HEK293 (cell line): ENCODE data around the gene NFE2L2.

Source experiments
- BCL11A ChIP-seq: fragments of 450-650 bp; formaldehyde crosslinking; IDR thresholded peaks from 2 replicates; pipeline ENCODE4 v1.5.1; 2016; ENCODE audit warnings: low read depth, missing biosample characterization, missing genetic modification characterization
- HOXC10 ChIP-seq: sonication (generic); formaldehyde crosslinking; IDR thresholded peaks from 2 replicates; pipeline ENCODE4 v1.8.1; 2023; ENCODE audit warnings: mild to moderate bottlenecking, missing genetic modification reagents
- HOXD13 ChIP-seq: sonication (generic); formaldehyde crosslinking; IDR thresholded peaks from 2 replicates; pipeline ENCODE4 v1.8.0; 2022; ENCODE audit warnings: missing genetic modification reagents, borderline replicate concordance
- OSR2 ChIP-seq: fragments of 450-650 bp; formaldehyde crosslinking; IDR thresholded peaks from 2 replicates; pipeline ENCODE4 v1.5.1; 2016; ENCODE audit warnings: missing biosample characterization, missing genetic modification characterization
- RBAK ChIP-seq: fragments of 450-650 bp; formaldehyde crosslinking; IDR thresholded peaks from 2 replicates; pipeline ENCODE4 v1.5.1; 2016; ENCODE audit warnings: missing biosample characterization, missing genetic modification characterization
- SALL2 ChIP-seq: fragments of 450-650 bp; formaldehyde crosslinking; IDR thresholded peaks from 2 replicates; pipeline ENCODE4 v1.5.0; 2017; ENCODE audit warnings: missing biosample characterization, mild to moderate bottlenecking, missing genetic modification characterization, borderline replicate concordance
- SCRT1 ChIP-seq: fragments of 450-650 bp; formaldehyde crosslinking; IDR thresholded peaks from 2 replicates; pipeline ENCODE4 v1.5.1; 2016; ENCODE audit warnings: missing biosample characterization, missing genetic modification characterization, borderline replicate concordance
- SCRT2 ChIP-seq: fragments of 450-650 bp; formaldehyde crosslinking; IDR thresholded peaks from 2 replicates; pipeline ENCODE4 v1.5.1; 2016; ENCODE audit warnings: missing biosample characterization, missing genetic modification characterization
- SP2 ChIP-seq: fragments of 450-650 bp; formaldehyde crosslinking; IDR thresholded peaks from 2 replicates; pipeline ENCODE4 v1.5.1; 2016; ENCODE audit warnings: missing biosample characterization, missing genetic modification characterization
- WT1 ChIP-seq: fragments of 450-650 bp; formaldehyde crosslinking; IDR thresholded peaks from 2 replicates; pipeline ENCODE4 v1.5.1; 2016; ENCODE audit warnings: missing biosample characterization, missing genetic modification characterization
- YY2 ChIP-seq: fragments of 450-650 bp; formaldehyde crosslinking; IDR thresholded peaks from 2 replicates; pipeline ENCODE4 v1.5.1; 2016; ENCODE audit warnings: missing biosample characterization, missing genetic modification characterization
- ZFP37 ChIP-seq: fragments of 450-650 bp; formaldehyde crosslinking; IDR thresholded peaks from 2 replicates; pipeline ENCODE4 v1.5.1; 2016; ENCODE audit warnings: missing biosample characterization, missing genetic modification characterization
- ZIC2 ChIP-seq: fragments of 450-650 bp; formaldehyde crosslinking; IDR thresholded peaks from 2 replicates; pipeline ENCODE4 v1.5.1; 2016; ENCODE audit warnings: missing biosample characterization, missing genetic modification characterization
- ZNF112 ChIP-seq: fragments of 450-650 bp; formaldehyde crosslinking; IDR thresholded peaks from 2 replicates; pipeline ENCODE4 v1.5.0; 2017; ENCODE audit warnings: missing biosample characterization, missing genetic modification characterization
- ZNF132 ChIP-seq: fragments of 450-650 bp; formaldehyde crosslinking; IDR thresholded peaks from 2 replicates; pipeline ENCODE4 v1.5.1; 2017; ENCODE audit warnings: missing biosample characterization, missing genetic modification characterization, borderline replicate concordance
- ZNF140 ChIP-seq: fragments of 450-650 bp; formaldehyde crosslinking; IDR thresholded peaks from 2 replicates; pipeline ENCODE4 v1.5.1; 2016; ENCODE audit warnings: missing biosample characterization, missing genetic modification characterization
- ZNF148 ChIP-seq: fragments of 450-650 bp; formaldehyde crosslinking; IDR thresholded peaks from 2 replicates; pipeline ENCODE4 v1.5.0; 2017; ENCODE audit warnings: missing biosample characterization, missing genetic modification characterization, borderline replicate concordance
- ZNF24 ChIP-seq: fragments of 450-650 bp; formaldehyde crosslinking; IDR thresholded peaks from 2 replicates; pipeline ENCODE4 v1.5.1; 2016; ENCODE audit warnings: missing biosample characterization, missing genetic modification characterization
- ZNF324 ChIP-seq: fragments of 450-650 bp; formaldehyde crosslinking; IDR thresholded peaks from 2 replicates; pipeline ENCODE4 v1.5.1; 2016; ENCODE audit warnings: missing biosample characterization, missing genetic modification characterization
- ZNF404 ChIP-seq: fragments of 450-650 bp; formaldehyde crosslinking; IDR thresholded peaks from 2 replicates; pipeline ENCODE4 v1.5.1; 2017; ENCODE audit warnings: missing biosample characterization, missing genetic modification characterization
- ZNF530 ChIP-seq: fragments of 450-650 bp; formaldehyde crosslinking; IDR thresholded peaks from 2 replicates; pipeline ENCODE4 v1.5.1; 2016; ENCODE audit warnings: low read depth, missing biosample characterization, missing genetic modification characterization
- ZNF600 ChIP-seq: fragments of 450-650 bp; formaldehyde crosslinking; IDR thresholded peaks from 2 replicates; pipeline ENCODE4 v1.5.1; 2016; ENCODE audit warnings: missing biosample characterization, missing genetic modification characterization
- ZNF610 ChIP-seq: fragments of 450-650 bp; formaldehyde crosslinking; IDR thresholded peaks from 2 replicates; pipeline ENCODE4 v1.5.1; 2016; ENCODE audit warnings: missing biosample characterization, missing genetic modification characterization, borderline replicate concordance
- ZNF645 ChIP-seq: fragments of 450-650 bp; formaldehyde crosslinking; IDR thresholded peaks from 2 replicates; pipeline ENCODE4; 2016; ENCODE audit warnings: missing biosample characterization, missing genetic modification characterization
- ZNF677 ChIP-seq: fragments of 450-650 bp; IDR thresholded peaks from 2 replicates; pipeline ENCODE4 v1.5.0; 2018; ENCODE audit warnings: missing biosample characterization, mild to moderate bottlenecking, missing genetic modification characterization, moderate library complexity
- ZNF707 ChIP-seq: fragments of 450-650 bp; formaldehyde crosslinking; IDR thresholded peaks from 2 replicates; pipeline ENCODE4 v1.5.1; 2016; ENCODE audit warnings: missing biosample characterization, missing genetic modification characterization
- ZNF768 ChIP-seq: fragments of 450-650 bp; formaldehyde crosslinking; IDR thresholded peaks from 2 replicates; pipeline ENCODE4 v1.5.1; 2018; ENCODE audit warnings: missing biosample characterization, mild to moderate bottlenecking, missing genetic modification characterization
- ZNF791 ChIP-seq: fragments of 450-650 bp; formaldehyde crosslinking; IDR thresholded peaks from 2 replicates; pipeline ENCODE4 v1.5.1; 2016; ENCODE audit warnings: missing biosample characterization, missing genetic modification characterization
- ZNF843 ChIP-seq: fragments of 450-650 bp; formaldehyde crosslinking; IDR thresholded peaks from 2 replicates; pipeline ENCODE4 v1.5.1; 2016; ENCODE audit warnings: missing biosample characterization, missing genetic modification characterization
- ZSCAN23 ChIP-seq: fragments of 450-650 bp; formaldehyde crosslinking; IDR thresholded peaks from 2 replicates; pipeline ENCODE4 v1.5.1; 2016; ENCODE audit warnings: missing biosample characterization, missing genetic modification characterization
- TF ChIP-seq, protein P1 (sequence below): fragments of 450-650 bp; formaldehyde crosslinking; IDR thresholded peaks from 2 replicates; pipeline ENCODE4 v1.5.1; 2016; ENCODE audit warnings: missing biosample characterization, missing genetic modification characterization
- TF ChIP-seq, protein P2 (sequence below): fragments of 450-650 bp; formaldehyde crosslinking; IDR thresholded peaks from 2 replicates; pipeline ENCODE4 v1.5.1; 2016; ENCODE audit warnings: missing biosample characterization, missing genetic modification characterization

NFE2L2 gene

GRCh38 chr2:177264693-177265587, at the start of gene NFE2L2 (continued):
- TF ChIP-seq ZNF645 (no peak), ZNF148 (tag by site-specific recombination) (no peak), ZNF404 (tag by site-specific recombination) (no peak), ZNF324 (tag by site-specific recombination) (peak; percentile 49; the same call in 1 of the 2 replicates), HOXC10 (CRISPR knock-in tag) (no peak), SP2 (tag by site-specific recombination) (peak; percentile 78), ZNF610 (no peak), ZSCAN23 (tag by site-specific recombination) (no peak), HOXD13 (CRISPR knock-in tag) (peak; percentile 68; the same call in 1 of the 2 replicates), SCRT1 (tag by site-specific recombination) (no peak), SCRT2 (tag by site-specific recombination) (no peak), OSR2 (tag by site-specific recombination) (peak; percentile 36), YY2 (tag by site-specific recombination) (no peak), ZNF843 (tag by site-specific recombination) (no peak; the same call in 1 of the 2 replicates), ZNF24 (tag by site-specific recombination) (no peak), ZFP37 (tag by site-specific recombination) (0 out of 2 replicates have a peak, but pooled peaks have one; percentile 76), ZNF768 (tag by site-specific recombination) (no peak), ZNF530 (tag by site-specific recombination) (no peak), WT1 (tag by site-specific recombination) (no peak; the same call in 1 of the 2 replicates), ZNF132 (no peak), ZNF600 (tag by site-specific recombination) (peak; percentile 63), RBAK (tag by site-specific recombination) (no peak), ZNF140 (tag by site-specific recombination) (no peak), ZNF791 (tag by site-specific recombination) (no peak), BCL11A (no peak), ZNF707 (tag by site-specific recombination) (no peak), ZIC2 (peak; percentile 77), SALL2 (tag by site-specific recombination) (no peak), ZNF677 (tag by site-specific recombination) (no peak), ZNF112 (no peak)
- TF ChIP-seq, protein P1, sequence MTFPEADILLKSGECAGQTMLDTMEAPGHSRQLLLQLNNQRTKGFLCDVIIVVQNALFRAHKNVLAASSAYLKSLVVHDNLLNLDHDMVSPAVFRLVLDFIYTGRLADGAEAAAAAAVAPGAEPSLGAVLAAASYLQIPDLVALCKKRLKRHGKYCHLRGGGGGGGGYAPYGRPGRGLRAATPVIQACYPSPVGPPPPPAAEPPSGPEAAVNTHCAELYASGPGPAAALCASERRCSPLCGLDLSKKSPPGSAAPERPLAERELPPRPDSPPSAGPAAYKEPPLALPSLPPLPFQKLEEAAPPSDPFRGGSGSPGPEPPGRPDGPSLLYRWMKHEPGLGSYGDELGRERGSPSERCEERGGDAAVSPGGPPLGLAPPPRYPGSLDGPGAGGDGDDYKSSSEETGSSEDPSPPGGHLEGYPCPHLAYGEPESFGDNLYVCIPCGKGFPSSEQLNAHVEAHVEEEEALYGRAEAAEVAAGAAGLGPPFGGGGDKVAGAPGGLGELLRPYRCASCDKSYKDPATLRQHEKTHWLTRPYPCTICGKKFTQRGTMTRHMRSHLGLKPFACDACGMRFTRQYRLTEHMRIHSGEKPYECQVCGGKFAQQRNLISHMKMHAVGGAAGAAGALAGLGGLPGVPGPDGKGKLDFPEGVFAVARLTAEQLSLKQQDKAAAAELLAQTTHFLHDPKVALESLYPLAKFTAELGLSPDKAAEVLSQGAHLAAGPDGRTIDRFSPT: peak; percentile 57; the same call in 1 of the 2 replicates
- TF ChIP-seq, protein P2, sequence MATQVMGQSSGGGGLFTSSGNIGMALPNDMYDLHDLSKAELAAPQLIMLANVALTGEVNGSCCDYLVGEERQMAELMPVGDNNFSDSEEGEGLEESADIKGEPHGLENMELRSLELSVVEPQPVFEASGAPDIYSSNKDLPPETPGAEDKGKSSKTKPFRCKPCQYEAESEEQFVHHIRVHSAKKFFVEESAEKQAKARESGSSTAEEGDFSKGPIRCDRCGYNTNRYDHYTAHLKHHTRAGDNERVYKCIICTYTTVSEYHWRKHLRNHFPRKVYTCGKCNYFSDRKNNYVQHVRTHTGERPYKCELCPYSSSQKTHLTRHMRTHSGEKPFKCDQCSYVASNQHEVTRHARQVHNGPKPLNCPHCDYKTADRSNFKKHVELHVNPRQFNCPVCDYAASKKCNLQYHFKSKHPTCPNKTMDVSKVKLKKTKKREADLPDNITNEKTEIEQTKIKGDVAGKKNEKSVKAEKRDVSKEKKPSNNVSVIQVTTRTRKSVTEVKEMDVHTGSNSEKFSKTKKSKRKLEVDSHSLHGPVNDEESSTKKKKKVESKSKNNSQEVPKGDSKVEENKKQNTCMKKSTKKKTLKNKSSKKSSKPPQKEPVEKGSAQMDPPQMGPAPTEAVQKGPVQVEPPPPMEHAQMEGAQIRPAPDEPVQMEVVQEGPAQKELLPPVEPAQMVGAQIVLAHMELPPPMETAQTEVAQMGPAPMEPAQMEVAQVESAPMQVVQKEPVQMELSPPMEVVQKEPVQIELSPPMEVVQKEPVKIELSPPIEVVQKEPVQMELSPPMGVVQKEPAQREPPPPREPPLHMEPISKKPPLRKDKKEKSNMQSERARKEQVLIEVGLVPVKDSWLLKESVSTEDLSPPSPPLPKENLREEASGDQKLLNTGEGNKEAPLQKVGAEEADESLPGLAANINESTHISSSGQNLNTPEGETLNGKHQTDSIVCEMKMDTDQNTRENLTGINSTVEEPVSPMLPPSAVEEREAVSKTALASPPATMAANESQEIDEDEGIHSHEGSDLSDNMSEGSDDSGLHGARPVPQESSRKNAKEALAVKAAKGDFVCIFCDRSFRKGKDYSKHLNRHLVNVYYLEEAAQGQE (tag by site-specific recombination): peak; percentile 90
